Testis (tissue), 3 donors: Measurements from ENCODE around the gene C3orf85. TPM values are rescaled to one million over a fixed set of nuclear protein-coding genes. Genes with fewer than 3 reads are reported as not detected.
"Not testable (repeated sequence)": the region's sequence is repeated elsewhere in the genome, so short reads cannot be mapped to it uniquely, and the experiment has no call there.

Experiments used
- DNase-seq: peaks from one replicate; pipeline ENCODE4 v3.0.0-alpha.2; 2019
- H3K27ac ChIP-seq, 2 donors: fragments of 200-600 bp; sonication (generic); one replicate each; pipeline ENCODE4 v1.5.1; 2019
- H3K27me3 ChIP-seq: fragments of 200-600 bp; sonication (generic); one replicate; pipeline ENCODE4 v1.5.1; 2019
- H3K36me3 ChIP-seq: fragments of 200-600 bp; sonication (generic); one replicate; pipeline ENCODE4 v1.5.1; 2017; ENCODE audit warnings: low read depth; ENCODE audit errors: missing control alignments
- H3K4me1 ChIP-seq: fragments of 200-600 bp; sonication (generic); one replicate; pipeline ENCODE4 v1.5.1; 2019
- H3K4me3 ChIP-seq, 2 donors: fragments of 200-600 bp; sonication (generic); one replicate each; pipeline ENCODE4 v1.5.1; 2017 to 2019
- H3K9me3 ChIP-seq: fragments of 200-600 bp; sonication (generic); one replicate; pipeline ENCODE4 v1.5.1; 2017
- CTCF ChIP-seq, 3 experiments: fragments of 450-650 bp in 2 of 3; fragments of 200-600 bp in 1 of 3; sonication (generic) in 1 of 3; IDR thresholded peaks; one replicate each; pipeline ENCODE4 v1.5.1; 2016 to 2019; ENCODE audit warnings: antibody characterized with exemption in 3 of 3, mild to moderate bottlenecking in 2 of 3, moderate library complexity in 1 of 3
- POLR2A ChIP-seq: fragments of 450-650 bp; IDR thresholded peaks from one replicate; pipeline ENCODE4 v1.6.1; 2017; ENCODE audit warnings: antibody characterized with exemption, mild to moderate bottlenecking, moderate library complexity
- WGBS, 2 donors: methylation state at CpG; one replicate each; pipeline ENCODE4 v1.1.5; 2018; 5-methylcytosine and 5-hydroxymethylcytosine counted together
- intact Hi-C: fragments of 100-400 bp; cut with DNase I; formaldehyde crosslinking; loops from one replicate; pipeline ENCODE4 v1.15.1; 2023; ENCODE audit warnings: low total_unique reads
- polyA plus RNA-seq: library from polyadenylated mRNA; stranded (reverse); fragments of 350-450 nt; fragmentation: Illumina TruSeq; extraction: RNeasy Lipid Tissue Mini Kit (QIAGEN cat#74804); gene quantifications from one replicate; pipeline ENCODE4 v1.2.3, GENCODE V29; 2014; ENCODE audit warnings: low read depth, low replicate concordance; ENCODE audit not compliant: insufficient read depth
- total RNA-seq, 2 donors: library from RNA; depleted of rRNA; stranded (reverse); fragments of >200 nt; gene quantifications; one replicate each; pipeline ENCODE4 v1.2.3, GENCODE V29; 2016

C3orf85 gene
- total and polyA plus RNA-seq, 3 donors from 2014 or later, result 2.2 TPM; not detected in 2

GRCh38 chr3:109125902-109126301 is 10.6 kb upstream of the C3orf85 start:
- intact Hi-C loops, result no loop called here
- TF ChIP-seq CTCF (IDR thresholded peaks at IDR 0.05), result no peak
- TF ChIP-seq POLR2A, result no peak
- H3K27me3 ChIP-seq, result no peaks in the 10 kb centered on the region
- no peak overlapping the region for H3K4me3 ChIP-seq
- H3K36me3 ChIP-seq, result no peaks in the 10 kb centered on the region
- H3K9me3 ChIP-seq, result no peaks in the 10 kb centered on the region
- DNase-seq, result no peak
- H3K27ac ChIP-seq, result no peak overlapping the region
- no peaks in the 10 kb centered on the region for H3K4me1 ChIP-seq

- no peak for TF ChIP-seq POLR2A
- TF ChIP-seq CTCF (IDR thresholded peaks at IDR 0.05), result no peak
- no peaks in the 10 kb centered on the region for H3K9me3 ChIP-seq
- intact Hi-C loops, result no loop called here
Observed at GRCh38 chr3:109127553-109127952, 9.0 kb upstream of the C3orf85 start.

GRCh38 chr3:109131276-109131675 is 5.2 kb upstream of the C3orf85 start:
- TF ChIP-seq CTCF (IDR thresholded peaks at IDR 0.05), result no peak
- TF ChIP-seq POLR2A, result no peak
- no peak for DNase-seq
- WGBS, 2 donors, result 87% methylated on average over 4 of the region's 4 CpGs
- H3K27me3 ChIP-seq, result no peaks in the 10 kb centered on the region
- intact Hi-C loops, result no loop called here
- H3K27ac ChIP-seq, result no peak overlapping the region
- H3K4me1 ChIP-seq, result no peaks in the 10 kb centered on the region
- no peaks in the 10 kb centered on the region for H3K36me3 ChIP-seq
- no peaks in the 10 kb centered on the region for H3K9me3 ChIP-seq
- no peak overlapping the region for H3K4me3 ChIP-seq

More at GRCh38 chr3:109127553-109127952, 9.0 kb upstream of the C3orf85 start:
- no peak for DNase-seq
- H3K4me1 ChIP-seq, result no peaks in the 10 kb centered on the region
- 84 to 85% methylated on average over 2 of the region's 2 CpGs for WGBS, 2 donors
- no peak overlapping the region for H3K27ac ChIP-seq
- H3K27me3 ChIP-seq, result no peaks in the 10 kb centered on the region
- H3K36me3 ChIP-seq, result no peaks in the 10 kb centered on the region
- no peak overlapping the region for H3K4me3 ChIP-seq

DNA sequence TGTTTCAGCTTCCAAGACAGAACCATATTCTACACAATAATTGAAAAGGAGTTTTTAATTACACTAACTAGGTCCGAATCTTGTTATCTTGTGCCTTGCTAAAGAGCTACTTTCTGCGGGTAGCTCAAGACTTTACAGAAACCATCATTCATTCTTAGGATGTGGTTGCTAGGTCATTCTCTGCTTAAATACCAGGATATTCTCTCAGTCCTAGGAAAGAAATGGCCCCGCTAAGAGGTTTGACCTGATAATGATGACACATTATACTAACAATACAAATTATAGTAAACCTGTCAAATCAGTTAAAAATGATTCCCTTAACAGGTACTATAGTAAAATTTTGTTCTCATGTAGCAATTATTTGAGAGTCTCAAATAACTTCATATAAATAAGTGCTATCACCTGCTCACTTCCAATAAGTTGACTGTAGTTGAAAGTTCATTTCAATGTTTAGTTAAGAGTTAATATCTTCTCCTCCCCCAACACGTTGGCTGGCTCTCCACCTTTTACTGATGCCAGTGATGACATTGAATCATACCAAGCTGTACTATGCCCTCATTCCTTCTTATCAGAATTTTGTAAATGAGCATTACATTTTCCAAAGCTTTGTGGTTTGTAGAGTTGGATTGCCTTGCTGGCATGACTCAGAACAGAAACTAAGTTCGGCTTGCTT is 3.6 kb upstream of the C3orf85 start:
- 72 to 74% methylated on average over 5 of the region's 5 CpGs for WGBS, 2 donors
- H3K4me1 ChIP-seq, result no peaks in the 10 kb centered on the region
- no peak overlapping the region for H3K4me3 ChIP-seq
- no peaks in the 10 kb centered on the region for H3K36me3 ChIP-seq
- no peaks in the 10 kb centered on the region for H3K9me3 ChIP-seq
- intact Hi-C loops, result no loop called here
- no peak for DNase-seq
- no peaks in the 10 kb centered on the region for H3K27me3 ChIP-seq
- TF ChIP-seq POLR2A, result no peak
- no peak for TF ChIP-seq CTCF (IDR thresholded peaks at IDR 0.05)
- no peak overlapping the region for H3K27ac ChIP-seq

DNA sequence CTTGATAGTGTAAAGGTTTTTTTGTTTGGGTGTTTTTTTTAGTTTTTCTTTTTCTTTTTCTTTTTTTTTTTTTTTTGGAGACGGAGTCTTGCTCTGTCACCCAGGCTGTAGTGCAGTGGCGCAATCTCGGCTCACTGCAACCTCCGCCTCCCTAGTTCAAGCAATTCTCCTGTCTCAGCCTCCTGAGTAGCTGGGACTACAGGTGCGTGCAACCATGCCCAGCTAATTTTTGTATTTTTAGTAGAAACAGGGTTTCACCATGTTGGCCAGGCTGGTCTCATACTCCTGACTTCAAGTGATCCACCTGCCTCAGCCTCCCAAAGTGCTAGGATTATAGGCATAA is 3.1 kb upstream of the C3orf85 start:
- DNase-seq, H3K27ac ChIP-seq, H3K36me3 ChIP-seq, H3K4me3 ChIP-seq, H3K9me3 ChIP-seq, H3K27me3 ChIP-seq, intact Hi-C loops, H3K4me1 ChIP-seq: not testable (repeated sequence)
- WGBS, 2 donors, result 83 to 98% methylated on average over 5 of the region's 5 CpGs
